ENCODE data around the gene TGFB1I1. TPM values are rescaled to one million over a fixed set of nuclear protein-coding genes. Genes with fewer than 3 reads are reported as not detected.
A peak's percentile ranks its signal among the peaks of the same experiment; 100 is the strongest.

TGFB1I1 gene
- total and polyA plus RNA-seq, 2 of the 13 experiments (the other 11 are each of a cell fraction or from before 2014, with no cell fraction given): 0.80 to 2.9 TPM

DNA sequence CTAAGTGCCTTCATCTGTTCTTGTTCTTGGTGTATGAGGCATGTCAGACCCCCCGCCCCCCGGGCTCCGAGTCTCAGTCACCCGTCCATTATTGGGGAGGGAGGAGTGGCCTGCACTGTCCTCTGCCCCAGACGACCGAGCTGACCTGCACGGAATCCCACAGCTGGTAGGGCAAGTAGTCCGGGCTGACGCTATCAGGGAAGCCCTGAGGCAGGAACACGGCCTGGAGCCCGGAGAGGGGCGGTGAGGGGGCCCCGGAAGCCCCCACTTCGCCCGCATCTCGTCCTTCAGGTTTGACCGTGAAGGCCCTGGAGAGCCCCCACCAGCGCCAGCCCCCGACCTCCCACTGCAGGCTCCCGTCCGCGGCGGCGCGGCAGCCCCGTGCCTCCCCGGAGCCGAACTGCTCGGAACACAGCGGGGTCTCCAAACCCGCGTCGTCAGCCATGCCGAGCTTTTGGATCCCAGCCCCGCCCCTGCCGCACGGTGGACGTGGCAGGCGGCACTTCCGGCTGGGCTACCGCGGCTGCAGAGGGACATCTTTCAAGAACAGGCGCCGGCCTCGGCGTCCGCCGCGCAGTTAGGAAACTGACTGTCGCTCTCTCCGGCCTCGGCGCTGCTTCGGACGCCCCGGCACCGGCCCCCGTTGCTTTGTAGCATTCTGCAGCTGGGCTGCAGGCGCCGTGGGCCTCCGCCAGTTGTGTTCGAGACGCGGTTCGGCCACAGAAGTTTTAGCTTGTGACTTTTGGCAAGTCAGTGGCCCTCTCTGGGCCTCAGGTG is 36.2 kb downstream of the TGFB1I1 start, which contains the start of gene RUSF1 (continued):
- peak; percentile 91; the same call in 1 of the 2 replicates for TF ChIP-seq MIER3 (CRISPR knock-in tag; IDR thresholded peaks at IDR 0.05; ENCODE audit: borderline replicate concordance)
- TF ChIP-seq SMARCE1 (IDR thresholded peaks at IDR 0.05; ENCODE audit: borderline replicate concordance): no peak
- TF ChIP-seq, protein P1, sequence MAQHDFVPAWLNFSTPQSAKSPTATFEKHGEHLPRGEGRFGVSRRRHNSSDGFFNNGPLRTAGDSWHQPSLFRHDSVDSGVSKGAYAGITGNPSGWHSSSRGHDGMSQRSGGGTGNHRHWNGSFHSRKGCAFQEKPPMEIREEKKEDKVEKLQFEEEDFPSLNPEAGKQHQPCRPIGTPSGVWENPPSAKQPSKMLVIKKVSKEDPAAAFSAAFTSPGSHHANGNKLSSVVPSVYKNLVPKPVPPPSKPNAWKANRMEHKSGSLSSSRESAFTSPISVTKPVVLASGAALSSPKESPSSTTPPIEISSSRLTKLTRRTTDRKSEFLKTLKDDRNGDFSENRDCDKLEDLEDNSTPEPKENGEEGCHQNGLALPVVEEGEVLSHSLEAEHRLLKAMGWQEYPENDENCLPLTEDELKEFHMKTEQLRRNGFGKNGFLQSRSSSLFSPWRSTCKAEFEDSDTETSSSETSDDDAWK (CRISPR knock-in tag; IDR thresholded peaks at IDR 0.05): no peak
- no peak; the same call in 1 of the 2 replicates for TF ChIP-seq ZNF660 (CRISPR knock-in tag; IDR thresholded peaks at IDR 0.05; ENCODE audit: borderline replicate concordance, low read depth)
- TF ChIP-seq, protein P2, sequence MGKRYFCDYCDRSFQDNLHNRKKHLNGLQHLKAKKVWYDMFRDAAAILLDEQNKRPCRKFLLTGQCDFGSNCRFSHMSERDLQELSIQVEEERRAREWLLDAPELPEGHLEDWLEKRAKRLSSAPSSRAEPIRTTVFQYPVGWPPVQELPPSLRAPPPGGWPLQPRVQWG (CRISPR knock-in tag; IDR thresholded peaks at IDR 0.05; ENCODE audit: borderline replicate concordance, low read depth): no peak
- TF ChIP-seq, protein P3, sequence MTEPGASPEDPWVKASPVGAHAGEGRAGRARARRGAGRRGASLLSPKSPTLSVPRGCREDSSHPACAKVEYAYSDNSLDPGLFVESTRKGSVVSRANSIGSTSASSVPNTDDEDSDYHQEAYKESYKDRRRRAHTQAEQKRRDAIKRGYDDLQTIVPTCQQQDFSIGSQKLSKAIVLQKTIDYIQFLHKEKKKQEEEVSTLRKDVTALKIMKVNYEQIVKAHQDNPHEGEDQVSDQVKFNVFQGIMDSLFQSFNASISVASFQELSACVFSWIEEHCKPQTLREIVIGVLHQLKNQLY (CRISPR knock-in tag; IDR thresholded peaks at IDR 0.05): no peak
- TF ChIP-seq ZNF549 (CRISPR knock-in tag; IDR thresholded peaks at IDR 0.05): no peak
- peak; percentile 96 for TF ChIP-seq CBX5 (CRISPR knock-in tag; IDR thresholded peaks at IDR 0.05; ENCODE audit: borderline replicate concordance)
- TF ChIP-seq ATRX (CRISPR knock-in tag; IDR thresholded peaks at IDR 0.05; ENCODE audit: borderline replicate concordance): no peak
- TF ChIP-seq CHD2 (IDR thresholded peaks at IDR 0.05; ENCODE audit: low read depth, low read length): no peak; the same call in 1 of the 2 replicates
- TF ChIP-seq ZNF816 (CRISPR knock-in tag; IDR thresholded peaks at IDR 0.05; ENCODE audit: borderline replicate concordance): no peak
- TF ChIP-seq, protein P4, sequence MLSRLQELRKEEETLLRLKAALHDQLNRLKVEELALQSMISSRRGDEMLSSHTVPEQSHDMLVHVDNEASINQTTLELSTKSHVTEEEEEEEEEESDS (CRISPR knock-in tag; IDR thresholded peaks at IDR 0.05; ENCODE audit: borderline replicate concordance): no peak; the same call in 1 of the 2 replicates
- TF ChIP-seq HDAC2 (CRISPR knock-in tag; IDR thresholded peaks at IDR 0.05): peak; percentile 95
- TF ChIP-seq ZNF772 (CRISPR knock-in tag; IDR thresholded peaks at IDR 0.05): peak; percentile 97; the same call in 1 of the 2 replicates
- TF ChIP-seq ZNF605 (CRISPR knock-in tag; IDR thresholded peaks at IDR 0.05): peak; percentile 95
- peak; percentile 100 for TF ChIP-seq GABPB1 (CRISPR knock-in tag; IDR thresholded peaks at IDR 0.05)
- TF ChIP-seq PHF20 (CRISPR knock-in tag; IDR thresholded peaks at IDR 0.05): peak; percentile 94
- TF ChIP-seq, protein P5, sequence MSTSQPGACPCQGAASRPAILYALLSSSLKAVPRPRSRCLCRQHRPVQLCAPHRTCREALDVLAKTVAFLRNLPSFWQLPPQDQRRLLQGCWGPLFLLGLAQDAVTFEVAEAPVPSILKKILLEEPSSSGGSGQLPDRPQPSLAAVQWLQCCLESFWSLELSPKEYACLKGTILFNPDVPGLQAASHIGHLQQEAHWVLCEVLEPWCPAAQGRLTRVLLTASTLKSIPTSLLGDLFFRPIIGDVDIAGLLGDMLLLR (CRISPR knock-in tag; IDR thresholded peaks at IDR 0.05): peak; percentile 93
- TF ChIP-seq, protein P6, sequence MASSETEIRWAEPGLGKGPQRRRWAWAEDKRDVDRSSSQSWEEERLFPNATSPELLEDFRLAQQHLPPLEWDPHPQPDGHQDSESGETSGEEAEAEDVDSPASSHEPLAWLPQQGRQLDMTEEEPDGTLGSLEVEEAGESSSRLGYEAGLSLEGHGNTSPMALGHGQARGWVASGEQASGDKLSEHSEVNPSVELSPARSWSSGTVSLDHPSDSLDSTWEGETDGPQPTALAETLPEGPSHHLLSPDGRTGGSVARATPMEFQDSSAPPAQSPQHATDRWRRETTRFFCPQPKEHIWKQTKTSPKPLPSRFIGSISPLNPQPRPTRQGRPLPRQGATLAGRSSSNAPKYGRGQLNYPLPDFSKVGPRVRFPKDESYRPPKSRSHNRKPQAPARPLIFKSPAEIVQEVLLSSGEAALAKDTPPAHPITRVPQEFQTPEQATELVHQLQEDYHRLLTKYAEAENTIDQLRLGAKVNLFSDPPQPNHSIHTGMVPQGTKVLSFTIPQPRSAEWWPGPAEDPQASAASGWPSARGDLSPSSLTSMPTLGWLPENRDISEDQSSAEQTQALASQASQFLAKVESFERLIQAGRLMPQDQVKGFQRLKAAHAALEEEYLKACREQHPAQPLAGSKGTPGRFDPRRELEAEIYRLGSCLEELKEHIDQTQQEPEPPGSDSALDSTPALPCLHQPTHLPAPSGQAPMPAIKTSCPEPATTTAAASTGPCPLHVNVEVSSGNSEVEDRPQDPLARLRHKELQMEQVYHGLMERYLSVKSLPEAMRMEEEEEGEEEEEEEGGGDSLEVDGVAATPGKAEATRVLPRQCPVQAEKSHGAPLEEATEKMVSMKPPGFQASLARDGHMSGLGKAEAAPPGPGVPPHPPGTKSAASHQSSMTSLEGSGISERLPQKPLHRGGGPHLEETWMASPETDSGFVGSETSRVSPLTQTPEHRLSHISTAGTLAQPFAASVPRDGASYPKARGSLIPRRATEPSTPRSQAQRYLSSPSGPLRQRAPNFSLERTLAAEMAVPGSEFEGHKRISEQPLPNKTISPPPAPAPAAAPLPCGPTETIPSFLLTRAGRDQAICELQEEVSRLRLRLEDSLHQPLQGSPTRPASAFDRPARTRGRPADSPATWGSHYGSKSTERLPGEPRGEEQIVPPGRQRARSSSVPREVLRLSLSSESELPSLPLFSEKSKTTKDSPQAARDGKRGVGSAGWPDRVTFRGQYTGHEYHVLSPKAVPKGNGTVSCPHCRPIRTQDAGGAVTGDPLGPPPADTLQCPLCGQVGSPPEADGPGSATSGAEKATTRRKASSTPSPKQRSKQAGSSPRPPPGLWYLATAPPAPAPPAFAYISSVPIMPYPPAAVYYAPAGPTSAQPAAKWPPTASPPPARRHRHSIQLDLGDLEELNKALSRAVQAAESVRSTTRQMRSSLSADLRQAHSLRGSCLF (CRISPR knock-in tag; IDR thresholded peaks at IDR 0.05; ENCODE audit: borderline replicate concordance): no peak
- peak; percentile 69; the same call in 1 of the 2 replicates for TF ChIP-seq ZNF558 (CRISPR knock-in tag; IDR thresholded peaks at IDR 0.05; ENCODE audit: borderline replicate concordance)
- TF ChIP-seq SAFB2 (CRISPR knock-in tag; IDR thresholded peaks at IDR 0.05; ENCODE audit: borderline replicate concordance, low read depth): peak; percentile 99
- TF ChIP-seq FOXA3 (CRISPR knock-in tag; IDR thresholded peaks at IDR 0.05): peak; percentile 74
